ENCODE measurements around the gene KCNV2. TPM values are rescaled to one million over a fixed set of nuclear protein-coding genes. Genes with fewer than 3 reads are reported as not detected.
"Not testable (repeated sequence)": the region's sequence is repeated elsewhere in the genome, so short reads cannot be mapped to it uniquely, and the experiment has no call there.

Gene KCNV2
- total RNA-seq, 4 donors from 2014 or later, result not detected

DNA sequence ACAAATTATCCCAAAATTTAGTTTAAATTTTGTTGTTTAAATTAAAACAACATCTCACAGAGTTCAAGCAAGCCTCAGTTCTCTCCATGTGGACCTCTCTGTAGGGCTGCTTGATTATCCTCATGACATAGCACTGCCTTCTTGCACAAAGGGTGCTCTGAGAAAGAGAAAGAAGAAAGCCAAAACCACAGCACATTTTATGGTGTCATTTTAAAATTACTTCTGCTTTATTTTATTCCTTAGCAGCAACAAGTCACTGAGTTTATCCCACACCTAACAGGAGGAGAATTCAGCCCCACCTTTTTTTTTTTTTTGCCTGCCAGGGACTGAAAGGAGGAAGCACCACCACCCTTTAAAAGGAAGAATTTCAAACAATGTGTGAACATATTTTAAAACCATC lies 12.8 kb upstream of the KCNV2 start:
- TF ChIP-seq POLR2A (IDR thresholded peaks at IDR 0.05) (no peak), CTCF (IDR thresholded peaks at IDR 0.05) (no peak)
- H3K4me1 ChIP-seq, result no peaks in the 10 kb centered on the region
- no peak overlapping the region for H3K4me3 ChIP-seq
- H3K9me3 ChIP-seq, result no peaks in the 10 kb centered on the region
- no peak overlapping the region for H3K27ac ChIP-seq
- H3K27me3 ChIP-seq, result no peaks in the 10 kb centered on the region
- DNase-seq, result no peak
- H3K36me3 ChIP-seq, result no peaks in the 10 kb centered on the region

- H3K4me3 ChIP-seq, H3K27ac ChIP-seq, H3K9me3 ChIP-seq, H3K27me3 ChIP-seq, DNase-seq, H3K4me1 ChIP-seq, H3K36me3 ChIP-seq: not testable (repeated sequence)
Observed at GRCh38 chr9:2707256-2707655, 10.1 kb upstream of the KCNV2 start.

DNA sequence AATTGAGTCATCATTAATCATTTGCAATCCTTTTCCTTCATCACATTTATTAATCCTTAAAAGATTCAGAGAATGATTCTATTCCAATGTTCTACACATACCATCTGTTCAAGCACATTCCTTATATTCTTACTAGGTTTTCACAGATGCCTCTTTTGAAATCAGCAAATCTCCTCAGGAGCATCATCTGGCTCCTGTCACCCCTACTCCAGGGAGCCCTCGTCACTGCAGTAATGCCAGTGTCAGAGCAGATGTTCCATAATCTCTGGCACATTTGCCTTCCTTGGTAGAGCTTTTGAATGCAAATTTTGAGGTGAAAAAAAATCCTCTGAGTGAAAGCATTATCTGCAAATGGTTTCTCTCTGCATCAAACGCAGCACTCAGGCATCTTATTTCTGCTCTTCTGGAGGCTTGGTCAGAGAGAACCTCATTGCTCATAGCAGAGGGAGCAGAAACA lies 7.6 kb upstream of the KCNV2 start:
- no peaks in the 10 kb centered on the region for H3K4me1 ChIP-seq
- H3K9me3 ChIP-seq, result no peaks in the 10 kb centered on the region
- no peak overlapping the region for H3K27ac ChIP-seq
- no peak overlapping the region for H3K4me3 ChIP-seq
- no peaks in the 10 kb centered on the region for H3K36me3 ChIP-seq
- TF ChIP-seq POLR2A (IDR thresholded peaks at IDR 0.05) (no peak), CTCF (IDR thresholded peaks at IDR 0.05) (no peak)
- DNase-seq, result no peak
- H3K27me3 ChIP-seq, result no peaks in the 10 kb centered on the region

- H3K27me3 ChIP-seq, result no peaks in the 10 kb centered on the region
- no peaks in the 10 kb centered on the region for H3K9me3 ChIP-seq
- TF ChIP-seq POLR2A (IDR thresholded peaks at IDR 0.05) (no peak), CTCF (IDR thresholded peaks at IDR 0.05) (no peak)
- DNase-seq, result no peak
- H3K4me1 ChIP-seq, result no peaks in the 10 kb centered on the region
- no peak overlapping the region for H3K27ac ChIP-seq
- H3K36me3 ChIP-seq, result no peaks in the 10 kb centered on the region
- no peak overlapping the region for H3K4me3 ChIP-seq
Observed at GRCh38 chr9:2711716-2712115, 5.6 kb upstream of the KCNV2 start.

GRCh38 chr9:2718001-2718697 lies 839 bp downstream of the KCNV2 start:
- no peaks in the 10 kb centered on the region for H3K27me3 ChIP-seq
- H3K4me1 ChIP-seq, result no peaks in the 10 kb centered on the region
- H3K27ac ChIP-seq, result no peak overlapping the region
- no peak for DNase-seq
- TF ChIP-seq POLR2A (IDR thresholded peaks at IDR 0.05) (no peak), CTCF (IDR thresholded peaks at IDR 0.05) (no peak)
- H3K36me3 ChIP-seq, result no peaks in the 10 kb centered on the region
- H3K4me3 ChIP-seq, result no peak overlapping the region
- no peaks in the 10 kb centered on the region for H3K9me3 ChIP-seq

DNA sequence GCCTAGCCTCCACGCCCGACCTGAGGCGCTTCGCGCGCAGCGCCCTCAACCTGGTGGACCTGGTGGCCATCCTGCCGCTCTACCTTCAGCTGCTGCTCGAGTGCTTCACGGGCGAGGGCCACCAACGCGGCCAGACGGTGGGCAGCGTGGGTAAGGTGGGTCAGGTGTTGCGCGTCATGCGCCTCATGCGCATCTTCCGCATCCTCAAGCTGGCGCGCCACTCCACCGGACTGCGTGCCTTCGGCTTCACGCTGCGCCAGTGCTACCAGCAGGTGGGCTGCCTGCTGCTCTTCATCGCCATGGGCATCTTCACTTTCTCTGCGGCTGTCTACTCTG lies 1.4 kb downstream of the KCNV2 start:
- Histone ChIP-seq H3K4me3 (no peak overlapping the region), H3K4me1 (no peaks in the 10 kb centered on the region), H3K27me3 (no peaks in the 10 kb centered on the region), H3K27ac (no peak overlapping the region), H3K9me3 (no peaks in the 10 kb centered on the region), H3K36me3 (no peaks in the 10 kb centered on the region)
- no peak for DNase-seq
- TF ChIP-seq CTCF (IDR thresholded peaks at IDR 0.05) (no peak), POLR2A (IDR thresholded peaks at IDR 0.05) (no peak)
